ENCODE measurements around the gene FGF18. TPM values are rescaled to one million over a fixed set of nuclear protein-coding genes. Genes with fewer than 3 reads are reported as not detected.

FGF18 gene
- total RNA-seq, 1 donor from 2014 or later: 0.13 TPM

DNA sequence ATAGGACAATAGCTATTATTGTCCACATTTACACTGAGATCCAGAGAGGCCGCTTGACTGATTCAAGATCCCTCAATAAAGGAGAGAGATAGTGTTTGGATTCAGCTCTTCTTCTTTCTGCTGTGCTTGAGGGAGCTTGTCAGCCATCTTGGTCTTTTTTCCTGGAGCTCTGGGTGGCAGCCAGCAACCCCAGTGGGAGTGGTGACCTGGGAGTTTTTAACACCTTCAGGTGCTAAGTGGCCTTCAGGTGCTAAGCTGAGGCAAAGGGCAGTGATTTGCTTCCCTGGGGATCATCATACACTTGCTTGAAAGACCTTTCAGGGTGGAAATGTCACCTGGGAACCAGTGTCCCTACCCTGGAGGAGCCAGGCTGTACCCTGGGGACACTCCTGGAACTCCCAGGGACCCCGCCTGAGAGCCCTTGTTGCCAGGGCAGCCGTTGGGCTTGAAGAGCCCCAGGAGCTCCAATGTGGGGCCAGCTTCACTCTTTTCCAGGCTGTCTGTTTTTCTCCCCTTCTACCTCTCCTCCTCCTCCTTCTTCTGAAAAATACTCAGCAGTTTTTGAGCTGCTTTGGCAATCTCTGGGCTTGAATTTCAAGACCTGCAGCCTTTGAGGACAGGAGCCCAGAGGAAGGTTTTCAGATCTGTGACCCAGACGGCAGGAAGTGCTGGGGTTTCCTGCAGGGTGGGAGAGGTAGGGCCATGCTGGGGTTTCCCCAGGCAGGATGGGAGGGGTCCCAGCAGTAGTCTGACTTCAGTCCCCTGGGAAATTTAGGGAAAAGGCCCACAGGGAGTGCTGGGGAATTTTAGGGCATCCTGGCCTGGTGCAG lies 59.7 kb downstream of the FGF18 start:
- DNase-seq (ENCODE audit: low spot score): no peak
- Mint-ChIP-seq H3K36me3 (ENCODE audit: low read depth, unreplicated experiment) (no peaks in the 10 kb centered on the region), H3K4me3 (ENCODE audit: unreplicated experiment) (no peak overlapping the region), H3K4me1 (ENCODE audit: unreplicated experiment) (peaks cover 5% of the 10 kb centered on the region), H3K27me3 (ENCODE audit: unreplicated experiment) (peaks cover 2% of the 10 kb centered on the region), H3K9me3 (ENCODE audit: unreplicated experiment) (no peaks in the 10 kb centered on the region), H3K27ac (ENCODE audit: unreplicated experiment) (no peak overlapping the region)
- TF ChIP-seq, protein P1, sequence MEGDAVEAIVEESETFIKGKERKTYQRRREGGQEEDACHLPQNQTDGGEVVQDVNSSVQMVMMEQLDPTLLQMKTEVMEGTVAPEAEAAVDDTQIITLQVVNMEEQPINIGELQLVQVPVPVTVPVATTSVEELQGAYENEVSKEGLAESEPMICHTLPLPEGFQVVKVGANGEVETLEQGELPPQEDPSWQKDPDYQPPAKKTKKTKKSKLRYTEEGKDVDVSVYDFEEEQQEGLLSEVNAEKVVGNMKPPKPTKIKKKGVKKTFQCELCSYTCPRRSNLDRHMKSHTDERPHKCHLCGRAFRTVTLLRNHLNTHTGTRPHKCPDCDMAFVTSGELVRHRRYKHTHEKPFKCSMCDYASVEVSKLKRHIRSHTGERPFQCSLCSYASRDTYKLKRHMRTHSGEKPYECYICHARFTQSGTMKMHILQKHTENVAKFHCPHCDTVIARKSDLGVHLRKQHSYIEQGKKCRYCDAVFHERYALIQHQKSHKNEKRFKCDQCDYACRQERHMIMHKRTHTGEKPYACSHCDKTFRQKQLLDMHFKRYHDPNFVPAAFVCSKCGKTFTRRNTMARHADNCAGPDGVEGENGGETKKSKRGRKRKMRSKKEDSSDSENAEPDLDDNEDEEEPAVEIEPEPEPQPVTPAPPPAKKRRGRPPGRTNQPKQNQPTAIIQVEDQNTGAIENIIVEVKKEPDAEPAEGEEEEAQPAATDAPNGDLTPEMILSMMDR (IDR thresholded peaks at IDR 0.05; ENCODE audit: unreplicated experiment): no peak

DNA sequence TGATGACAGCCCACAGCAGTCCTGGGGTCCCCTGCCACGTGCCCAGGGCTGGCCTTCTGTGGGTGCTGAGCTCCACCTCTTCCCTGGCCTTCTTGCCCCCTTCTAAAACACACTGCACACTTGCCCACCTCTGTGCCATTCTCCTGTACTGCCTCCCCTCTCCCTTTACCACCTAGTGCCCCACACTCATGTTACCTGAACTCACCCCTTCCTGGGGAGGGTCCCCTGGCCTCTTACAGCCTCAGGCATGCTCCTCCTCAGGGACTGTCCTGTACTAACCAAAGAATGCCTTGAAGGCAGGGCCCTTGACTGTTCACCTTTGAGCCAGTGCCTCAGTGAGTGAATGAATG lies 60.3 kb downstream of the FGF18 start:
- H3K4me3 Mint-ChIP-seq (ENCODE audit: unreplicated experiment): no peak overlapping the region
- H3K27ac Mint-ChIP-seq (ENCODE audit: unreplicated experiment): peak overlapping the region; percentile 3
- H3K27me3 Mint-ChIP-seq (ENCODE audit: unreplicated experiment): peaks cover 2% of the 10 kb centered on the region
- peaks cover 5% of the 10 kb centered on the region for H3K4me1 Mint-ChIP-seq (ENCODE audit: unreplicated experiment)
- DNase-seq (ENCODE audit: low spot score): no peak
- no peaks in the 10 kb centered on the region for H3K36me3 Mint-ChIP-seq (ENCODE audit: low read depth, unreplicated experiment)
- TF ChIP-seq, protein P1 (IDR thresholded peaks at IDR 0.05; ENCODE audit: unreplicated experiment): no peak
- no peaks in the 10 kb centered on the region for H3K9me3 Mint-ChIP-seq (ENCODE audit: unreplicated experiment)

DNA sequence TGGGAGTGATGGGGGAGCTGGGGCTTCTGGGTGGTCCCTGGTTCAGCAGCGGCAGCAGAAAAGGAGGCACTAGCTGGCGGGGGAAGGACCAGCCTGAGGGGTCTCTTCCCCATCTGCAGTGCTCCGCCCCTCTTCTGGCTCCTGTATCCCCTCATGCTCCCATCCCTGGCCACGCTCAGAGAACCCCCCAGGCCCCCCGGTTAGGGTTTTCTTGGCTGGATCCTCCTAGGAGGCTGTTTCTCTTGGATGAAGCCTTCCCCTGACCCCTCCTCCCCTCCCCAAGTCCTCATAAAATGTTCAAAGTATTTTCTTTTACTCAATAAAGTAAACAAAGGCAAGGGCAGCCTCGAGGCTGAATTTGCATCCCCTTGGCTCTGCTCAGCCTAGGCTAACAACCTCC lies 60.8 kb downstream of the FGF18 start:
- Mint-ChIP-seq H3K36me3 (ENCODE audit: low read depth, unreplicated experiment) (no peaks in the 10 kb centered on the region), H3K4me3 (ENCODE audit: unreplicated experiment) (no peak overlapping the region), H3K27ac (ENCODE audit: unreplicated experiment) (peak overlapping the region; percentile 3), H3K9me3 (ENCODE audit: unreplicated experiment) (no peaks in the 10 kb centered on the region), H3K4me1 (ENCODE audit: unreplicated experiment) (peaks cover 5% of the 10 kb centered on the region), H3K27me3 (ENCODE audit: unreplicated experiment) (peaks cover 2% of the 10 kb centered on the region)
- TF ChIP-seq, protein P1 (IDR thresholded peaks at IDR 0.05; ENCODE audit: unreplicated experiment): no peak
- no peak for DNase-seq (ENCODE audit: low spot score)

DNA sequence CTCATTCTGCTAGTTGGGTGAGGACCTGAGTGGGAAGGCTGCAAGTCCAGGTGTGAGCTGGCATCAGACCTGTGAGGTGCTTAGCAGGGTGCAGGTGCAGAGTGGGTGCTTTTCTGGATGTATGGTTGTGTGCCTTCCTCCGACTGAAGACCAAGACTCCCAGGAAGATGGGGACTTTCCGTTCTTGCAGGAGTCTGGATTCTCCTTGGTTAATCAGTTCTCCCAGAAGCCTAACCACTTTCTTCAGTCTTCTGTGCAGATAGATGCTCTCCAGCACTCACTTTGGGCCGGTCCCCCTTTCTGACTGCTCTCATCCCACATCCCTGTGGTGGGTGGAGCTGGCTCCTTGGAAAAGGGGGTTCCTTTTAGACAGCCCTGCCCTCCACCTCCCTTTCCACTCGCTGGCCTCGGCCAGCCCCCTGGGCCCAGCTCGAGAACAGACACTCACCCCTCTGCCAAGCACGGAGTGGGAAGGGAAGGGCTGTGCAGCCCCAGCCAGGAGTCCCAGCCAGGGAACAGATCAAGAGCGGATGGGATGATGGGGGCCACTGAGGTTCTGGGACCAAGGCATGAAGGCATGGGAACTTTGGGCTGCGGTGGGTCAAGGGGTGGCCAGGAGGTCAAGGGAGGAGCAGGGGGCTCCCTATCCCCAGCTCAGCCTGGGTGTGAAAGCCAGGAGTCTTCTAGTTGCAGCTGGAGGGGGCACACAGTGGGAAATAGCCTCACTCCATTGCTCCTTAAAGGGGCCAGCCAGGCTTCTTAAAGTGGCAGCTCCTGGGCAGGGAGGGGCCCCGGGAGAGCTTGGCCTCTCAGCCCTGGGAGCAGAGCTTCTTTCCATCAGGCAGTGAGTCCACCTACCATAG lies 62.4 kb downstream of the FGF18 start:
- H3K27ac Mint-ChIP-seq (ENCODE audit: unreplicated experiment): no peak overlapping the region
- H3K27me3 Mint-ChIP-seq (ENCODE audit: unreplicated experiment): peaks cover 2% of the 10 kb centered on the region
- DNase-seq (ENCODE audit: low spot score): no peak

More for the DNA sequence above, 62.4 kb downstream of the FGF18 start:
- H3K4me3 Mint-ChIP-seq (ENCODE audit: unreplicated experiment): no peak overlapping the region
- H3K9me3 Mint-ChIP-seq (ENCODE audit: unreplicated experiment): no peaks in the 10 kb centered on the region
- TF ChIP-seq, protein P1 (IDR thresholded peaks at IDR 0.05; ENCODE audit: unreplicated experiment): no peak
- H3K36me3 Mint-ChIP-seq (ENCODE audit: low read depth, unreplicated experiment): no peaks in the 10 kb centered on the region
- peaks cover 5% of the 10 kb centered on the region for H3K4me1 Mint-ChIP-seq (ENCODE audit: unreplicated experiment)

Data from endothelial cell (in vitro differentiated cells).